Parathyroid adenoma (tissue), 2 donors: ENCODE results near the gene COBLL1.
"Not testable (repeated sequence)": the region's sequence is repeated elsewhere in the genome, so short reads cannot be mapped to it uniquely, and the experiment has no call there.

ENCODE experiments used
- H2AFZ ChIP-seq: fragments of 300-600 bp; sonication (generic); one replicate; pipeline ENCODE4 v1.7.0; 2017; ENCODE audit warnings: antibody characterized with exemption, mild to moderate bottlenecking
- H3K27ac ChIP-seq: fragments of 300-600 bp; sonication (generic); one replicate; pipeline ENCODE4 v1.7.0; 2017
- H3K27me3 ChIP-seq: fragments of 300-600 bp; sonication (generic); one replicate; pipeline ENCODE4 v1.7.0; 2017; ENCODE audit warnings: low read length; ENCODE audit not compliant: control insufficient read depth, insufficient read depth
- H3K36me3 ChIP-seq: fragments of 300-600 bp; sonication (generic); one replicate; pipeline ENCODE4 v1.7.0; 2017; ENCODE audit warnings: low read length; ENCODE audit not compliant: control insufficient read depth, insufficient read depth
- H3K4me1 ChIP-seq: fragments of 300-600 bp; sonication (generic); one replicate; pipeline ENCODE4 v1.7.0; 2017; ENCODE audit warnings: control low read depth
- H3K4me2 ChIP-seq: fragments of 300-600 bp; sonication (generic); one replicate; pipeline ENCODE4 v1.7.0; 2017; ENCODE audit warnings: low read length
- H3K4me3 ChIP-seq: fragments of 300-600 bp; sonication (generic); one replicate; pipeline ENCODE4 v1.7.0; 2017; ENCODE audit warnings: low read depth, low read length
- H3K79me2 ChIP-seq: fragments of 300-600 bp; sonication (generic); one replicate; pipeline ENCODE4 v1.7.0; 2017; ENCODE audit warnings: control low read depth
- H3K9ac ChIP-seq: fragments of 300-600 bp; sonication (generic); one replicate; pipeline ENCODE4 v1.7.0; 2017; ENCODE audit warnings: mild to moderate bottlenecking
- H3K9me3 ChIP-seq: fragments of 300-600 bp; sonication (generic); one replicate; pipeline ENCODE4 v1.7.0; 2017; ENCODE audit warnings: low read length; ENCODE audit not compliant: control insufficient read depth
- TF ChIP-seq, protein P1 (sequence below): fragments of 300-600 bp; sonication (generic); IDR thresholded peaks from one replicate; pipeline ENCODE4 v1.7.0; 2017; ENCODE audit warnings: antibody characterized with exemption, mild to moderate bottlenecking
- donor health status: primary hyperparathyroidism.

The COBLL1 gene

DNA sequence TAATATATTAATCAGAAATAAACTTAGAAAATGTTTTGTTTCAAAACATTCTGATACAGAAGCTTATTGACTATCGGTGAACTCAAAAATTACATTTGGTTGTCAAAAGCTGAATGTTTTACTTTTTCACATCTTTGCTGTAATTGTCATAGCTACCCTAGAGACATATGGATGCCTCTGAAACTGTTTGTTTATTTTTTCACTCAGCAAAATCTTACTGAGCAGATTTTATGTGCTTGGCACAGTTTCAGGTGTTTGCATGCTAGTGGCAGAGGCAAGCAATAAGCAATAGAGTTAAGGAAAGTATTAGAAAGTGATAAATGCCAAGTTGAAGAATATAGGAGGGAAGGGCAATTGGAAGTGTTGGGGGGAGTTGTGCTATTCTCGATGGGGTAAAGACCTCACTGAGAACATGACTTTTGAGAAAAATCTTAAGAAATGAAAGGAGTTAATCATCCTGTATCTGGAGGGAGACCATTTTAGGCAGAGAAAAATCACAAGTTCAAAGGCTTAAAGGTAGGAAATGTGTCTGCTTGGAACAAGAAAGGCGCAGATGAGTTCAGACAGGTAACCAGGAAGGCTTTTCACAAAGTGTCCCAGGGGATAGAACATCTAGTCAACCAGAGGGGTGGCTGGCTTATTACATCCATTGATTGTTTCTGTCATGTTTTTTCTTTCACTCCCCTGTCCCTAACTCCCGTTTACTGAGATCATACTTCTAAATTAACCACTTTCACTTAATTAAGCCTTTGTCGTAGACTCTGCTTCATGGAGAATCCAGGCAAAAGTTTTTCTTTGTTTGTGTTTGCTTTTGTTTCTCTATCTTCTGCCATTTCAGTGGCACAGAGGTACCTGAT, 27.2 kb upstream of the COBLL1 start:
- Histone ChIP-seq H3K36me3 (no peaks in the 10 kb centered on the region), H3K4me2 (no peak overlapping the region), H3K4me3 (no peak overlapping the region), H3K27me3 (no peaks in the 10 kb centered on the region), H3K27ac (no peak overlapping the region), H3K4me1 (no peaks in the 10 kb centered on the region), H2AFZ (no peak overlapping the region), H3K9me3 (no peaks in the 10 kb centered on the region), H3K9ac (no peak overlapping the region), H3K79me2 (no peaks in the 10 kb centered on the region)
- TF ChIP-seq, protein P1, sequence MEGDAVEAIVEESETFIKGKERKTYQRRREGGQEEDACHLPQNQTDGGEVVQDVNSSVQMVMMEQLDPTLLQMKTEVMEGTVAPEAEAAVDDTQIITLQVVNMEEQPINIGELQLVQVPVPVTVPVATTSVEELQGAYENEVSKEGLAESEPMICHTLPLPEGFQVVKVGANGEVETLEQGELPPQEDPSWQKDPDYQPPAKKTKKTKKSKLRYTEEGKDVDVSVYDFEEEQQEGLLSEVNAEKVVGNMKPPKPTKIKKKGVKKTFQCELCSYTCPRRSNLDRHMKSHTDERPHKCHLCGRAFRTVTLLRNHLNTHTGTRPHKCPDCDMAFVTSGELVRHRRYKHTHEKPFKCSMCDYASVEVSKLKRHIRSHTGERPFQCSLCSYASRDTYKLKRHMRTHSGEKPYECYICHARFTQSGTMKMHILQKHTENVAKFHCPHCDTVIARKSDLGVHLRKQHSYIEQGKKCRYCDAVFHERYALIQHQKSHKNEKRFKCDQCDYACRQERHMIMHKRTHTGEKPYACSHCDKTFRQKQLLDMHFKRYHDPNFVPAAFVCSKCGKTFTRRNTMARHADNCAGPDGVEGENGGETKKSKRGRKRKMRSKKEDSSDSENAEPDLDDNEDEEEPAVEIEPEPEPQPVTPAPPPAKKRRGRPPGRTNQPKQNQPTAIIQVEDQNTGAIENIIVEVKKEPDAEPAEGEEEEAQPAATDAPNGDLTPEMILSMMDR = no peak

DNA sequence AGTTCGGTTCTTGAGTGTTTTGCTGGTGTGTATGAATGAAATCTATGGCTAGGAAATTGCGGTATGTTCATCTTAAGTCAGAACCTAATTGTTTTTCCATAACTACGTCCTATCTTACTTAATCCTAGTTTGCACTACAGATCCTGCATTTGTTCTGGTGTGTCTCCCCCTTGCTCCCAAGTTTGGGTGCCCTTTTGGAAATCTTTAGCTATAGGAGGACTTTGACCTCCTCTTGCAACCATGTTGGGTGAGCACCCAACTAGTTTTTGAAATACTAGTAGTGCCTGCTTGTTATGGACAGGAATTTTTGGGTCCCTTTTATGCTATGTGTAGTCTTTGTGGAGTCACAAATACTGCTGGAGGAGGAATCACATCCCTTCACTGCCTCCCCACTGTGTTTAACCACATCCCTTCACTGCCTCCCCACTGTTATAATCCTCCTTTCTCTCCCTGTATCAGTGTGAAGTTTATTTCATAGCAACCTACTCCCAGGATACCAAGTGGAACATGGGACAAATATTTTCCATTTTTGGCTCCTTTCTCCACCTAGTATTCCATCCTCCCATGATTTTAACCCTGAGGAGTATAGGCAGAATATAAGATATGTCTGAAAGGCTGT, 26.3 kb upstream of the COBLL1 start:
- H3K27me3 ChIP-seq = no peaks in the 10 kb centered on the region
- H3K4me3 ChIP-seq = no peak overlapping the region
- no peak overlapping the region for H2AFZ ChIP-seq
- H3K9ac ChIP-seq = no peak overlapping the region
- TF ChIP-seq, protein P1 = no peak
- no peak overlapping the region for H3K27ac ChIP-seq
- no peaks in the 10 kb centered on the region for H3K4me1 ChIP-seq
- no peaks in the 10 kb centered on the region for H3K9me3 ChIP-seq
- H3K4me2 ChIP-seq = no peak overlapping the region
- H3K36me3 ChIP-seq = no peaks in the 10 kb centered on the region
- no peaks in the 10 kb centered on the region for H3K79me2 ChIP-seq

GRCh38 chr2:164866381-164866780, 24.8 kb upstream of the COBLL1 start:
- not testable (repeated sequence) for H2AFZ ChIP-seq, H3K4me3 ChIP-seq, H3K27ac ChIP-seq

GRCh38 chr2:164860694-164861042, 19.0 kb upstream of the COBLL1 start:
- no peaks in the 10 kb centered on the region for H3K79me2 ChIP-seq

More at GRCh38 chr2:164866381-164866780, 24.8 kb upstream of the COBLL1 start:
- H3K4me1 ChIP-seq, H3K9me3 ChIP-seq, H3K79me2 ChIP-seq, H3K36me3 ChIP-seq, H3K27me3 ChIP-seq, H3K4me2 ChIP-seq, H3K9ac ChIP-seq: not testable (repeated sequence)

DNA sequence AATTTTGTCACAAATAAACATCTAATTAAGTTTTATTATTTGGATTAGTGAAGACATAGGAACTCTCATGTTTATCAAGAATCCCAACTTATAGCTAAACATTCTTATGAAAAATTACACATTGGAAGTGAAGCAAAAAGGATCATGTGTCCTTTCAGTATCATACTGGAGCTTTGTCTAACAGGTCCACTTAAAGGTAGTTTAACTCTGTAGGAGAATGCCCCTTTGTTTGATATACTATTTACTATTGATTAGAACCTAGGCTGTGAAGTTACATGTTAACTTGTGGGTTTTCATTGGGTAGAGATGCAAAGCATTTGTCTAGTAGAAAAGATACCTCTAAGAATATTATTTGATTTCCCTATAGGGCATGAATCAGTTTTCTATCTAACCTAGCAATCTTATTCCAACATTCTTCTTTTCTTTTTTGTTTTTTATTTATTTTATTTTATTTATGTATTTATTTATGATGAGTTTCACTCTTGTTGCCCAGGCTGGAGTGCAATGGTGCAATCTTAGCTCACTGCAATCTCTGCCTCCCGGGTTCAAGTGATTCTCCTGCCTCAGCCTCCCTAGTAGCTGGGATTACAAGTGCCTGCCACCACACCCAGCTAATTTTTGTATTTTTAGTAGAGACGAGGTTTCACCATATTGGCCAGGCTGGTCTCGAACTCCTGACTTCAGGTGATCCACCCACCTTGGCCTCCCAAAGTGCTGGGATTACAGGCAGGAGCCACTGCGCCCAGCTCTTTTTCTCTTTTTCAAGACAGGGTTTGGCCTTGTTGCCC, 18.5 kb upstream of the COBLL1 start:
- not testable (repeated sequence) for H3K4me1 ChIP-seq, H3K4me3 ChIP-seq, H3K27me3 ChIP-seq, H3K9me3 ChIP-seq, H3K27ac ChIP-seq, H3K9ac ChIP-seq, H3K36me3 ChIP-seq, H3K4me2 ChIP-seq, H3K79me2 ChIP-seq, H2AFZ ChIP-seq

More at GRCh38 chr2:164860694-164861042, 19.0 kb upstream of the COBLL1 start:
- H3K9ac ChIP-seq = no peak overlapping the region
- H3K27ac ChIP-seq = no peak overlapping the region
- no peak overlapping the region for H3K4me2 ChIP-seq
- no peaks in the 10 kb centered on the region for H3K36me3 ChIP-seq
- TF ChIP-seq, protein P1 = no peak
- no peak overlapping the region for H3K4me3 ChIP-seq
- H2AFZ ChIP-seq = no peak overlapping the region
- H3K9me3 ChIP-seq = no peaks in the 10 kb centered on the region
- H3K4me1 ChIP-seq = no peaks in the 10 kb centered on the region
- no peaks in the 10 kb centered on the region for H3K27me3 ChIP-seq
